ENCODE data around the gene VAV3.

DNA sequence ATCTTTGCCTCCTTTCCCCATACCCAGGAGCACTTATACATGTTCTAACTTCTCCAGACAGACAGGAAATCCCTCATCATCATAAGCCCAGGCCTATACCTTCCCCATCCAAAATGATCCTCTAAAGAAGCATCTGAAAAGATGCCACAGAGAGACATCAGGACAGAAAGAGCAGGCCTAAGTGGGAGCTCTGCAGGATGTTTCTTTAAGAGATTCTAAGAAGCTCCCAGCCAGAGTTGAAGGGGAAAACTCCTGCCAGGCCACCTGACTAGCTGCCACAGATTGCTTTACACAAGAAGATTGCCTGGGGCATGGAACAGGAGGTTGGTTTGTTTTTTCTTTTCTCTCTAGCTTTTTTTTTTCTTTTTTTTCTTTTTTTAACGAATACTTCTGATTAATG is 275.8 kb downstream of the VAV3 start:
- no peak for TF ChIP-seq CTCF (IDR thresholded peaks at IDR 0.05)
- TF ChIP-seq GABPB1 (CRISPR knock-in tag; IDR thresholded peaks at IDR 0.05) = no peak
- no peak for TF ChIP-seq MAX (CRISPR knock-in tag; IDR thresholded peaks at IDR 0.05)
- no peak for TF ChIP-seq ZNF512 (CRISPR knock-in tag; IDR thresholded peaks at IDR 0.05; ENCODE audit: borderline replicate concordance)
- TF ChIP-seq SP1 (CRISPR knock-in tag; conservative IDR thresholded peaks at IDR 0.05) = no peak
- no peak for TF ChIP-seq ATF3 (CRISPR knock-in tag; conservative IDR thresholded peaks at IDR 0.05)
- TF ChIP-seq, protein P1, sequence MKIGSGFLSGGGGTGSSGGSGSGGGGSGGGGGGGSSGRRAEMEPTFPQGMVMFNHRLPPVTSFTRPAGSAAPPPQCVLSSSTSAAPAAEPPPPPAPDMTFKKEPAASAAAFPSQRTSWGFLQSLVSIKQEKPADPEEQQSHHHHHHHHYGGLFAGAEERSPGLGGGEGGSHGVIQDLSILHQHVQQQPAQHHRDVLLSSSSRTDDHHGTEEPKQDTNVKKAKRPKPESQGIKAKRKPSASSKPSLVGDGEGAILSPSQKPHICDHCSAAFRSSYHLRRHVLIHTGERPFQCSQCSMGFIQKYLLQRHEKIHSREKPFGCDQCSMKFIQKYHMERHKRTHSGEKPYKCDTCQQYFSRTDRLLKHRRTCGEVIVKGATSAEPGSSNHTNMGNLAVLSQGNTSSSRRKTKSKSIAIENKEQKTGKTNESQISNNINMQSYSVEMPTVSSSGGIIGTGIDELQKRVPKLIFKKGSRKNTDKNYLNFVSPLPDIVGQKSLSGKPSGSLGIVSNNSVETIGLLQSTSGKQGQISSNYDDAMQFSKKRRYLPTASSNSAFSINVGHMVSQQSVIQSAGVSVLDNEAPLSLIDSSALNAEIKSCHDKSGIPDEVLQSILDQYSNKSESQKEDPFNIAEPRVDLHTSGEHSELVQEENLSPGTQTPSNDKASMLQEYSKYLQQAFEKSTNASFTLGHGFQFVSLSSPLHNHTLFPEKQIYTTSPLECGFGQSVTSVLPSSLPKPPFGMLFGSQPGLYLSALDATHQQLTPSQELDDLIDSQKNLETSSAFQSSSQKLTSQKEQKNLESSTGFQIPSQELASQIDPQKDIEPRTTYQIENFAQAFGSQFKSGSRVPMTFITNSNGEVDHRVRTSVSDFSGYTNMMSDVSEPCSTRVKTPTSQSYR (CRISPR knock-in tag; IDR thresholded peaks at IDR 0.05) = no peak
- TF ChIP-seq NFYB (CRISPR knock-in tag; conservative IDR thresholded peaks at IDR 0.05; ENCODE audit: low read depth) = no peak
- TF ChIP-seq FOXP1 (CRISPR knock-in tag; IDR thresholded peaks at IDR 0.05; ENCODE audit: borderline replicate concordance) = no peak
- no peak for TF ChIP-seq ERG (CRISPR knock-in tag; IDR thresholded peaks at IDR 0.05)
- no peak for TF ChIP-seq JUN (CRISPR knock-in tag; IDR thresholded peaks at IDR 0.05)
- TF ChIP-seq ATF6 (CRISPR knock-in tag; IDR thresholded peaks at IDR 0.05) = no peak
- TF ChIP-seq ZNF138 (CRISPR knock-in tag; conservative IDR thresholded peaks at IDR 0.05) = no peak
- TF ChIP-seq ZNF232 (CRISPR knock-in tag; IDR thresholded peaks at IDR 0.05) = no peak

Data from WTC11 (cell line).